ENCODE data around the gene MUC22.

The MUC22 gene

GRCh38 chr6:31083742-31084354 lies 73.6 kb downstream of the MUC22 start:
- DNase-seq, result peak; percentile 67

Measured in activated CD4-positive, alpha-beta T cell treated with anti-CD3 and anti-CD28 coated beads for 48 hours (primary cell).